ENCODE measurements around the gene ERVW-1.
"Not testable (repeated sequence)": the region's sequence is repeated elsewhere in the genome, so short reads cannot be mapped to it uniquely, and the experiment has no call there.

The ERVW-1 gene, protein sequence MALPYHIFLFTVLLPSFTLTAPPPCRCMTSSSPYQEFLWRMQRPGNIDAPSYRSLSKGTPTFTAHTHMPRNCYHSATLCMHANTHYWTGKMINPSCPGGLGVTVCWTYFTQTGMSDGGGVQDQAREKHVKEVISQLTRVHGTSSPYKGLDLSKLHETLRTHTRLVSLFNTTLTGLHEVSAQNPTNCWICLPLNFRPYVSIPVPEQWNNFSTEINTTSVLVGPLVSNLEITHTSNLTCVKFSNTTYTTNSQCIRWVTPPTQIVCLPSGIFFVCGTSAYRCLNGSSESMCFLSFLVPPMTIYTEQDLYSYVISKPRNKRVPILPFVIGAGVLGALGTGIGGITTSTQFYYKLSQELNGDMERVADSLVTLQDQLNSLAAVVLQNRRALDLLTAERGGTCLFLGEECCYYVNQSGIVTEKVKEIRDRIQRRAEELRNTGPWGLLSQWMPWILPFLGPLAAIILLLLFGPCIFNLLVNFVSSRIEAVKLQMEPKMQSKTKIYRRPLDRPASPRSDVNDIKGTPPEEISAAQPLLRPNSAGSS

DNA sequence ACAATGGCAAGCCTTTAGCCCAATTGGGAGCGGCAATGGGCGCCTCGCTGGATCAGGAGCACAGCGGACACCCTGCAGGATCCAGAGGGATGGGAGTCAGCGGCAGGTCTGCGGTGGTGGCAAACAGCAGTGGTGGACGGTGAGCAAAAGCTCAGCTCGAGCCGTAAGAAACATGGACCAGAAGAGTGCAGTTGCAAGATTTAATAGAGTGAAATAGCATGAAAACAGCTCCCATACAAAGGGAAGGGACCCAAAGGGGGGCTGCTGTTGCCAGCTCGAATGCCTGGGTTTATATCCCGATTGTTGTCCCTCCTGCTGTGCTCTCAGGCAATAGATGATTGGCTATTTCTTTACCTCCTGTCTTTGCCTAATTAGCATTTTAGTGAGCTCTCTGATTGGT, at the start of gene ERVW-1:
Gene ERVW-1 (minus strand): TSS at position 266 of the 400 bp plus-strand sequence. CDS start 7,565 bp downstream, outside the sequence.
- not testable (repeated sequence) for DNase-seq (ENCODE audit: low read depth)

- DNase-seq (ENCODE audit: low read depth): no peak
Measured at GRCh38 chr7:92523110-92523509, 45.4 kb upstream of the ERVW-1 start.

DNA sequence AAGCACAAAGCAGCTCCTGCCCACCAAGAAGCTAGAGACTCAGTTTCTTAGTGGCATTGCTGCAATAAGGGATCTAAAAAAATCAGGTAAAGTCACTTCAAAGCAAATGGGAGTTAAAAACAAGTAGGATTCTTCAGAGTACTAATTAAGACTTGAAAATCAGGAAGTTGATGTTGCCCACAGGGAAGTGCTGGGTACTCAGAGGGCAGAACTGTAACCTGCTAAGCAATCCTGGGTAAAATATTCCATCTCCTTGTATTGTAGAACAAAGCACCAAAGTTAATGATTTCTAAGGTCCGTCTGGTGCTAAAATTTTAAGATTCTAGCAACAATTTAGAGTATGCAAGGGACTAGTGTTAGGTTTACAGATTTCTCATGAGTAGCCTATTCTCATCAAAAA, 42.3 kb upstream of the ERVW-1 start:
- no peak for DNase-seq (ENCODE audit: low read depth)

GRCh38 chr7:92517631-92518030, 39.9 kb upstream of the ERVW-1 start:
- DNase-seq (ENCODE audit: low read depth): no peak

- DNase-seq (ENCODE audit: low read depth): no peak
Measured at GRCh38 chr7:92513167-92513902, 35.6 kb upstream of the ERVW-1 start.

- no peak for DNase-seq (ENCODE audit: low read depth)
Measured at GRCh38 chr7:92508946-92509345, 31.2 kb upstream of the ERVW-1 start.

GRCh38 chr7:92506363-92506762, 28.6 kb upstream of the ERVW-1 start:
- no peak for DNase-seq (ENCODE audit: low read depth)

- DNase-seq (ENCODE audit: low read depth): no peak
Measured at GRCh38 chr7:92504563-92504962, 26.8 kb upstream of the ERVW-1 start.

GRCh38 chr7:92503767-92504166, 26.0 kb upstream of the ERVW-1 start:
- DNase-seq (ENCODE audit: low read depth): no peak

GRCh38 chr7:92498557-92498956, 20.8 kb upstream of the ERVW-1 start:
- no peak for DNase-seq (ENCODE audit: low read depth)

DNA sequence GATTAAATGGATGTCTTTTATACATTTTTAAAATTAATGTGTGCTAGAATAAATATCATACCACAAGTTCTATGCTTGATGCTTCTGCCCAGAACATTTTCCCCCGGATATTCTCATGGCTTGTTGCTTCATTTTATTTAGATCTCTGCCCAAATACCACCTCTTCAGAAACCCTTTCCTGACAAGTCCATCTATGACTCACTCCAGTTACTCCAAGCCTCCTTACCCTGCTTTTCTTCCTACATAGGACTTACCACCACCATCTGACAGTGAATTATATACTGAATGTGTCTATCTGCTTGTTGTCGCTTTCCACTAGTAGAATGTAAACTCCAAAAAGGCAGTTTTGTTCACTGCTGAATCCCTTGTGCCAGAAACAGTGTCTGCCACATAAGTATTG, 19.1 kb upstream of the ERVW-1 start:
- DNase-seq (ENCODE audit: low read depth): no peak

- no peak for DNase-seq (ENCODE audit: low read depth)
Measured at GRCh38 chr7:92489634-92490033, 11.9 kb upstream of the ERVW-1 start.

DNA sequence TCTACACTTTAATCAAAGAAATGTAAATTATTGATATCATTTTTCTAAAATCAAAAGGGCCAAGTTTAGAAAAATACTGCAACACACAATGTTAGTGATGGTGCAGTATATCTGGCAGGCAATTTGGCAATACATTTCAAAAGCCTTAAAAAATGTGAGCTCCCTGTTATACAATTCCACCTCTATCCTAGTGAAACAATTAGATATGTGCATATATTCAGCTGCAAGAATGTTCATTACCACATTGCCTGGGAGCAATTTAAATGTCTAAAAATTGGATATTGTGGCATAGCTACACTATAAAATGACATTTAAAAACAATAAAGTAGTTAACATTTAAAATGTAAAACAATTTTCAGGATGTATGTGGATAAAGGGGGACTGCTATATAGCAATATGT, 10.1 kb upstream of the ERVW-1 start:
- no peak for DNase-seq (ENCODE audit: low read depth)

GRCh38 chr7:92485974-92486373, 8.2 kb upstream of the ERVW-1 start:
- no peak for DNase-seq (ENCODE audit: low read depth)

DNA sequence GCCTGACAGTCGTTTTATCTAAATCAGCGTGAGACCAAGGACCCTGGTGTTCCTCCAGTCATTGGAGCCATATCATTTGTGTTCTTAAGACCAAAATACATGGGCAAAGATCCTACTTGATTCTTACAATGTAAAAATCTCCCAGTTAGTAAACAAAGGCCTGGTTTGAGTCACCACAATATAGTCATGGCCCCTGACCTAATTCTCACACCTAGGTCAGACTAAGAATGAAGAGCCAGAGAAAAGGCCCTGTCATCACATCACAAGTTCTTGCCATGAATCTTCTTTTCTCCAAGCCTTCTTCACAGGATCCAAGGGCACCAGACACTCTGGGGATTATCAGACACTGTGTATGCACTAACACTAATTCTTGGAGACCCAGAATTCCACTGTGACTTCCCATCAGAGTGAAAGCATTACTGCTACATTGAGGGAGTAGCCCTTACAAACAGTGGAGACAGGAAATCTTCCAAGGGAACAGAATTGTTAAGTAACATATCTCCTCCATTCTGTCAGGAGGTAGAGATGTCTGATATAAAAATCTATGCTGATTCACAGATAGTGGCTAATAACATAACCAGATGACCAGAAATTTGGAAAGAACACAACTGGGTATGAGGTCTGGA, 7.6 kb upstream of the ERVW-1 start:
- no peak for DNase-seq (ENCODE audit: low read depth)

GRCh38 chr7:92484226-92484625, 6.5 kb upstream of the ERVW-1 start:
- not testable (repeated sequence) for DNase-seq (ENCODE audit: low read depth)

DNA sequence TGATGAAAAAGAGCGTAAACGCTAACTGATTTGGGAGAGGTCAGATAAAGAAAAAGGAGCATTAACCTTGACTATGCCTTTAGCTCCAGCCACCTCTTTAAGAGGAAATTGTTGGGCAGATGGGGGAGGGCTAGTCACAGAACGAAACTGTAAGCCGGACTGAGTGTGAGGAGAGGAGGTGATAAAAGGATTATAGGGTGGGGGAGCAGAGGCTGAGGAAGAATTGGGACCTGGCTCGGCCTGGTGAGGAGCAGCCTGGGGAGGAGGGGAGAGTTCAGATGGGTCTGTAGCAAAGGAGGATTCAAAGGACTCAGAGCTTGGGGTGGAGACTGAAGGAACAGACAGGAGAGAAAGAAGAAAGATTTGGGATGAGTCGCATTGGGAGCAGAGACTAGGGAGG, 5.9 kb upstream of the ERVW-1 start:
- DNase-seq (ENCODE audit: low read depth): not testable (repeated sequence)

DNA sequence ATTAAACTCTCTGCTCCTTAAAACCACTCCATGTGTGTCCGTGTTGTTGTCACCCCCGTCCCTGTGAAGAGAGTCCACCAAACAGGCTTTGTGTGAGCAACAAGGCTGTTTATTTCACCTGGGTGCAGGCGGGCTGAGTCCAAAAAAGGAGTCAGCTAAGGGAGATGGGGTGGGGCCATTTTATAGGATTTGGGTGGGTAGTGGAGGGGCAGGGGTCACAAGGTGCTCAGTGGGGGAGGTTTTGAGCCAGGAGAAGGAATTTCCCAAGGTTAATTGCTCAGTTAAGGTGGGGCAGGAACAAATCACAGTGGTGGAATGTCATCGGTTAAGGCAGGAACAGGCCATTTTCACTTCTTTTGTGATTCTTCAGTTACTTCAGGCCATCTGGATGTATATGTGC, 1.4 kb upstream of the ERVW-1 start:
- DNase-seq (ENCODE audit: low read depth): not testable (repeated sequence)

DNA sequence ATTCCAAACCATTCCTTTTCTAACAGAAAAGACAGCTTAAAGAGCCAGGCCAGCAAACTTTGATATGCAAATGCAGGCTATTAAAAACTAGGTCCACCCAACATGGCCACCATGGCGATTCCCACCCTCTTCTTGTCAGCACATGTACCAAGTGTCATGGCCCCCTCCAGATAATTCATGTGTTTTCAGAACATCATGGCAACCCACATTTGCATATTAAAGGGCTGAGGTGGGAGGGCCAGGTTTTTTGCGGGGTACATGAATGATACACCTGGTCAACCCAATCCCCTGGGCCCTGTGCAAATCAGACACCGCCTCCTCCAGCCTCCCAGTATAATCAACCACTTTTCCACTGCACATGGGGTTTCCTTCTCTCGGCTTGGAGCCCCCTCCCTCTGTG, 965 bp upstream of the ERVW-1 start:
- DNase-seq (ENCODE audit: low read depth): no peak

DNA sequence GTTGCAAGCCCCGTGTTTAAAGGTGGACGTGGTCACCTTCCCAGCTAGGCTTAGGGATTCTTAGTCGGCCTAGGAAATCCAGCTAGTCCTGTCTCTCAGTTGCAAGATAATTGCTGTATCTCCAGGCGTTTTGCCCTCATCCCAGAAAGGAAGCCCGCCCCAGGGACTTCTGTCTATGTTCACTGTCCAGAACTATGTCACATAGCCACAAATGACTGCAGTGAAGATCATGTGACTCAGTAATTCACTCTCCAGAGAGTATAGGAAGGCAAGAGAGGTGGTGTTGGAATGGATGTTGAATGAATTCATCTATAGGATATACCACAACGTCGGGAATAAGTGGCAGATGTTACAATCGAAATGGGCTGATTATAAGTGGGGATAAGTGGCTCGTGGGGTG, 349 bp upstream of the ERVW-1 start:
- no peak for DNase-seq (ENCODE audit: low read depth)

DNA sequence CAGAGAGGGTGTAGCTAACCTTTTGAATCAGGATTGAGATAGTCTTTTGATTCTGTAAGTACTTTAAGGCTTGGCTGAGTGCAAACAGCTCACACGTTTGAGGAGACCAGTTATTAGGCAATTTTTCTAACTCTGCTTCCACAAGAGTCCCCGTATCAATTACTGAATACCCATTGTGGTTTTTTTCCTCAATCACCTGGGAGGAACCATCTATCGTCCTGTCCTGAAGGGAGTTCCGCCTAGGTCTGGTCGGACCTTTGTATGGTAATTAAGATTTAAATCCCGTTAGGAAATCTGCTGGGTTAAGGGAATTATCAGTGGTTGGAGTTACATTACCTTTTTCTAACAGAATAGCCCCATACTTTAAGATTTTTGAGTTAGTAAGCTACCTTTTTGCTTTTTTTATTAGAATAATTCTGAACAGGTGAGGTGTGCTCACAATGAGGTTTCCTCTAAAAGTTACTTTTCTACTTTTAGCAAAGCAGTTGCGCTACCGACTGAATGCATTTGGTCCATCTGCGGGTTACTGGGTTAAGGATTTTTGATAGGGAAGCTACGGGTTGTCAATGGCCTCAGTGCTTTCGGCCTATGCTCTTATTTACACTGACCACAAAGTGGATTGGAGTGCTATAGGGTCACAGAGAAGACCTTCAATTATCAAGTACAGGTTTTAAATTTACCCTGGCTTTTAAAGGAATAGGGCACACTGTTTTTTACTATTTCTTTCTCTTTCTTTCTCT, 1.7 kb downstream of the ERVW-1 start:
- not testable (repeated sequence) for DNase-seq (ENCODE audit: low read depth)

GRCh38 chr7:92475261-92475770, 2.4 kb downstream of the ERVW-1 start:
- DNase-seq (ENCODE audit: low read depth): not testable (repeated sequence)

Data from fibroblast of gingiva (primary cell).